Ramos (cell line): ENCODE data around the gene ANP32B.
"Not testable (repeated sequence)": the region's sequence is repeated elsewhere in the genome, so short reads cannot be mapped to it uniquely, and the experiment has no call there.

Experiments
- in situ Hi-C: fragments of 300-500 bp; cut with MboI; formaldehyde crosslinking; loops from one replicate; pipeline ENCODE4 v1.14.3; 2022; ENCODE audit warnings: low sequenced_read_pairs; ENCODE audit not compliant: unreplicated experiment

Gene ANP32B

GRCh38 chr9:97982683-97983588, at the start of gene ANP32B:
Gene ANP32B (plus strand): TSS chr9:97983341. CDS start chr9:97983556, 215 bp downstream.
- in situ Hi-C loops = no loop called here

- in situ Hi-C loops = no loop called here
Observed at GRCh38 chr9:97934321-97935115, 48.6 kb upstream of the ANP32B start.

GRCh38 chr9:97935276-97935675, 47.9 kb upstream of the ANP32B start:
- in situ Hi-C loops = no loop called here

GRCh38 chr9:97936998-97937397, 46.1 kb upstream of the ANP32B start:
- in situ Hi-C loops = no loop called here

GRCh38 chr9:97938081-97938644, 45.0 kb upstream of the ANP32B start, which contains the start of gene HEMGN:
Gene HEMGN (minus strand): TSS chr9:97938172. CDS start chr9:97938136, 36 bp downstream.
- in situ Hi-C loops = no loop called here

GRCh38 chr9:97940233-97940632, 42.9 kb upstream of the ANP32B start:
- in situ Hi-C loops = no loop called here

GRCh38 chr9:97940741-97941140, 42.4 kb upstream of the ANP32B start:
- in situ Hi-C loops = no loop called here

- in situ Hi-C loops = no loop called here
Observed at GRCh38 chr9:97941323-97941722, 41.8 kb upstream of the ANP32B start.

- in situ Hi-C loops = no loop called here
Observed at GRCh38 chr9:97943308-97943855, 39.8 kb upstream of the ANP32B start.

- in situ Hi-C loops = no loop called here
Observed at GRCh38 chr9:97944612-97945011, 38.5 kb upstream of the ANP32B start.

GRCh38 chr9:97945470-97945869, 37.7 kb upstream of the ANP32B start:
- in situ Hi-C loops = not testable (repeated sequence)

GRCh38 chr9:97947094-97947493, 36.0 kb upstream of the ANP32B start:
- in situ Hi-C loops = not testable (repeated sequence)

GRCh38 chr9:97950873-97951272, 32.3 kb upstream of the ANP32B start:
- in situ Hi-C loops = not testable (repeated sequence)

GRCh38 chr9:97954550-97954989, 28.6 kb upstream of the ANP32B start:
- in situ Hi-C loops = no loop called here

GRCh38 chr9:97956331-97956730, 26.8 kb upstream of the ANP32B start:
- in situ Hi-C loops = no loop called here

- in situ Hi-C loops = no loop called here
Observed at GRCh38 chr9:97958812-97959511, 24.2 kb upstream of the ANP32B start.

GRCh38 chr9:97959585-97959984, 23.6 kb upstream of the ANP32B start:
- in situ Hi-C loops = no loop called here

GRCh38 chr9:97960678-97961328, 22.3 kb upstream of the ANP32B start:
- in situ Hi-C loops = not testable (repeated sequence)

- in situ Hi-C loops = no loop called here
Observed at GRCh38 chr9:97961361-97961760, 21.8 kb upstream of the ANP32B start.
